GM19238 (cell line): ENCODE data around the gene TTC13.
"Not testable (repeated sequence)": the region's sequence is repeated elsewhere in the genome, so short reads cannot be mapped to it uniquely, and the experiment has no call there.

ENCODE experiments used
- DNase-seq: peaks from one replicate; pipeline ENCODE4 v3.0.0; 2011; ENCODE audit warnings: low spot score; ENCODE audit not compliant: insufficient read length

TTC13 gene

GRCh38 chr1:230978491-230979388 lies at the start of gene TTC13, which contains the start of gene ARV1:
TTC13 (minus strand) TSS chr1:230978861; CDS start chr1:230978830, 31 bp downstream.
ARV1 (plus strand) TSS chr1:230979094; CDS start chr1:230979106, 12 bp downstream.
- DNase-seq: peak; percentile 97

DNA sequence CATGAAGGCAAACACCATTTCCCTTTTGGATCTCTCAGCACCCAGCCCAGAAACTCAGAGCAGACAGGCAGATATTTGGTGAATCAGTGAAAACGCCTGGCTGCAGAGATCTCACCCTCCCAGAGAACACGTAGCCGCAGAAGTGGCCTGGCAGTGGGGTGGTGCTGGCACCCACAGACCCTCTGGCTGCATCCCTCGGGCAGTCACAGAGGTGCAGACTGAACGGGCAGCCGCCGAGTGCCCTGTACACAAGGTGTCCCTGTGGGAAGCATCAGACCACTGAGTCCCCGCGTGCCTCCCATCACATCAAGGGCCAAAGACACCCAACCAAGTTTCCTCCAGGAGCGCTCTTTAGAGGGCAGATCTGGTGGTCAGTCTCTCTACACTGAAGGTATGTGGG lies 49.3 kb upstream of the TTC13 start:
- no peak for DNase-seq

DNA sequence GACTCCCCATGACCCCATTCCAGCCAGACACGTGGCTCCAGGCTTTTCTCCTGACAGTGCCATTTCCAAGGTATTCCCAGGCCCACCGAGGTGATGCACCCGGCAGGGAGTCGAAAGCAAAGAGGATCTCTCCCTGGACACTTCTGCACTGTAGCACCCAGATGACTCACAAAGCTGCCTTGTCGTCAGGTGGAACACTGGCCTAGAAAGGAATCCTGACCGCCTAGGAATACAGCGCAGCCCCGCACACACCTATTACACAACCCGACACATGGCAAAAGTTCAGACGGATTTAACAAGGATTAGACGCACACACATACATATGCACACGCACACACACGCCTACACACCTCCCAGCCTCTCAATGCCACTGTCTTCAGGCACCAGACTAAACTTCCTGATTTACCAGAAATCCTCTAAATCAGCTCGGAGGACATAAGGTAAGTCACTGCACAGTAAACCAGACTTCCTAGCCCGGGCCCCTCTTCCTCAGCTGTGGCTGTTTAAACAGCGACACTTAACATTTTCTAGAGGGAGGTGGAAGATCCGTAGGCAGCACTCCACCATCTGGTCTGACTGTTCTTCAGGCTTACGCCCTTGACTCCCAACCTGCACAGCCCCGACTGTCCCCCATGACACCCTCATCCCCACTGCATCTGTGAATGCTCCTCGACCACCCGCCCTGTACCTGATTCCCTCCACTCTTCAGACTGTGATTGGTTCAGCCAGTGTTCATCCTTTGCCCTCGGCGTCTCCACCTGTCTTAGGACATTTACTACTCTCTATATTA lies 48.7 kb upstream of the TTC13 start:
- no peak for DNase-seq

- DNase-seq: no peak
Observed at GRCh38 chr1:231026576-231026975, 47.9 kb upstream of the TTC13 start.

- no peak for DNase-seq
Observed at GRCh38 chr1:231023150-231023549, 44.5 kb upstream of the TTC13 start.

DNA sequence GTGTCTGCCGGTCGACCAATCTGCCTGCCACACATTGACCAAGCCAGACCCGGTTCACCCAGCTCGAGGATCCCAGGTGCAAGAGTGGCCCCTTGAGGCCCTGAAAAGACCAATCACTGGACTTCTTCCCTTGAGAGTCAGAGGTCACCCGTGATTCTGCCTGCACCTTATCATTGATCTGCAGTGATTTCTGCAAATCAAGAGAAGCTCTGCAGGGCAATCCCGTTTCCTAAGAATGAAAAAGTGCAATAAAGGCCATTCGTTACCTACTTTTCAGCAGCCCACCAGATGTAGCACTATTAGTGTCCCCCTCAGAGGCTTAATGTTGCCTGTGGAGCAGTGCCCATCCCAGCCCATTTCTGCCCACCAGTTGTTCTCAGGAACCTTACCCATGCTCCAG lies 43.9 kb upstream of the TTC13 start:
- DNase-seq: not testable (repeated sequence)

GRCh38 chr1:231021540-231022031 lies 42.9 kb upstream of the TTC13 start:
- no peak for DNase-seq

DNA sequence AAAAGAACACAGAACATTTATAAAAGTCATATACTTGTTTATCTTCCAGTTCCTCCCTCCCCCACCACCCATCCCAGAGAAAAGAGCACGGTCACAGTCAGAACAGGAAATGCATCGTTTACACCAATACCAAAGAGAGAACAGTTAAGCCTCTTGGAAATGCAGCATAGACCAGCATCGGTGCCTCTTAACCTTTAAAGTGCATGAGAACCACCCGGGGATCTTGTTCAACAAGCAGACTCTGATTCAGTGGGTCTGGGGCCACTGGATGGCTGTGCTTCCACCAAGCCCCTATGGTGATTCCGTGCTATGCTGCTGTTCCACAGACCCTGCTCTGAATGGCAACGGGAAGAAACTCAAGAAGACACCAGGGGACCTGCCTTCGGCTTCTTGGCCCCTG lies 42.2 kb upstream of the TTC13 start:
- no peak for DNase-seq

- no peak for DNase-seq
Observed at GRCh38 chr1:231020139-231020601, 41.5 kb upstream of the TTC13 start.

- no peak for DNase-seq
Observed at GRCh38 chr1:231019711-231020110, 41.0 kb upstream of the TTC13 start.

- no peak for DNase-seq
Observed at GRCh38 chr1:231016966-231017365, 38.3 kb upstream of the TTC13 start.

DNA sequence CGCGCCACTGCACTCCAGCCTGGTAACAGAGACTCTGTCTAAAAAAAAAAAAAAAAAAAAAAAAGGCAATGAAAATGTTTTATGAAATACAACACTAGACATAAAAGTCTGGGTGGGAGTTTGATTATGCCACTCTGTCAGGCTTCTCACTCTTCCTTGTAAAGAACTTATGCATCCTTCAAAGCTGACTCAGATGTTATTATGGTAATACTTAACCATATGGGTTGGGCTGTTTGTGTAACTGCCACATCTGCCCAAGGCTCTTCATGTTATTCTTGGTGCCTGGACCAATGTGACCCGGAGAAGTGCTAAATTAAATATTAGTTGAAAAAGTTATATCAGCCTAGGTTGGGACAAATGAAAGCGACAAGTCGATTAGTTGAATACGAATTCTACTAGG lies 37.6 kb upstream of the TTC13 start:
- no peak for DNase-seq

DNA sequence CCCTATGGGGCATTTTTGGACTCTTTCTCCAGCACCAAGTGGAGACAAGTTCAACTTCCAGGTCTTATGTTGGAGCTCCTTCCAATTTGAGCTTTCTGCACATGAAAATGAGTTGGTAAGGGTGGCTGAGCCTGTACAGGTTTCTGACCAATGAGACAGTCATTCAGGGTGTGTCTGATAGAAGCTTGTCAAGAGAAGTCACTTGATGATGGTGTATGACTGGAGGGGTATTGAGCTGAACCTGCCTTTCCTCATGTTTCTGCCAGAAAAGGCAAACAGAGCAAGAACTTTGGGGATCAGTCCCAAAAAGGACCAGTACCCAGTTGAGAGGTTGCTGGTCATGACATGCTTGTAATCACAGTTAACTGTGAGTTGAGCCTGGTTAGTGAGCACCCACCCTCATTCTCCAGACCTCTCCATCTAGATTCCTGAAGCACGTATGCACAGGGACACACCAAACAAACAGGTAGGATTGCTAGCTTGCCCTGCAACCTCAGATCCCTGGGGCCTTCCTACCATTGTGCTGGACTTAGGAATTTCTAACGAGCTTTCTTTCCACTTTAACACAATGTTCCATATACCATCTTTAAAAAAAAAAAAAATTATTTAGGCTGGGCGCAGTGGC lies 34.8 kb upstream of the TTC13 start:
- DNase-seq: no peak

DNA sequence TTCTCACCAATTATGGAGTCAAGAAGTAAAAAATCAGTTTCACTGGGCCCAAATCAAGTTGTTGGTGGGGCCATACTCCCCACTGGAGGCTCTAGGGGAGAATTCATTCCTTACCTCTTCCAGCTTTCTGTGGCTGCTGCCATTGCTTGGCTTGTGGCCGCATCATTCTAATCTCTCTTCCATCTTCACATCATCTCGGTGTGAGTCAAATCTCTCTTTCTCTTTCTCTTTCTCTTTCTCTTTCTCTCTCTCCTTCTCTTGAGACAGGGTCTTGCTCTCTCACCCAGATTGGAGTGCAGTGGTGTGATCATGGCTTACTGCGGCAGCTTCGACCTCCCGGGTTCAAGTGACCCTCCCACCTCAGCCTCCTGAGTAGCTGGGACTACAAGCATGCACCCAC lies 33.3 kb upstream of the TTC13 start:
- no peak for DNase-seq

- no peak for DNase-seq
Observed at GRCh38 chr1:231011360-231011759, 32.7 kb upstream of the TTC13 start.

- DNase-seq: not testable (repeated sequence)
Observed at GRCh38 chr1:231007535-231007934, 28.9 kb upstream of the TTC13 start.

DNA sequence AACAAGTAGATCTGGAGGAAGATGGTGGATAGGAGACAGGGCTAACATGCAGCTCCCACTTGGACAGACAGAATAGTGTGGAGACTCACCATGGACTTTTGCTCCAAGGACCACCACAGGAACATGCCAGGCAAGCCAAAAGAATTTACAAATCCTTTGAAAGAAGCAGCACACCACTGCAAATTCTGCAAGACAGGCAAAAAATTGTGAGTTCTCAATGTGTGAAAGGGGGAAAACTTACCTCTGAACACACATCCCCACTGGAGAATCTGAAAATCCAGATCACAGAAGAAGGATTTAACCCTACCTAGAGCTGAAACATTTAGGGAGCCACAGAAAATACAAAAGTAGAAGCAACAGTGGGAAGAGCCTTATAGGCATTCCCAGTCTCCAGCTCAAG lies 23.2 kb upstream of the TTC13 start:
- DNase-seq: no peak

DNA sequence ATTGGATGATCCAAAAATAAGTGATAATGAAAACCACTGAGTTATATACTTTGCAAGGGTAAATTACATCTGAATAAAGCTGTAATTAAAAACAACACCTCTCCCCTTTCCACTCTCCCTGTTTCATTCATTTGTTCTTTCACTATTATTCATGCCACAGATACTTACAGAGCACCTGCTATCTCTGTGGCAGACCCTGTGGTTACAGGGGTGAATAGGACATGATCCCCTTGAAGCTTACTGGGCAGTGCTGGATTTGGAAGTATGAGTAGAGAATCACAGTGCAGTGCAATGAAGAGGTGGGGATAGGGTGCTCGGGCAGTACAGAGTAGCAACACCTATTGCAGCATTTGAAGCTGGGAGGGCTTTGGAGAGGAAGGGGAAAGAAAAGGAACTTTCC lies 22.0 kb upstream of the TTC13 start:
- no peak for DNase-seq

- no peak for DNase-seq
Observed at GRCh38 chr1:231000201-231000600, 21.5 kb upstream of the TTC13 start.

DNA sequence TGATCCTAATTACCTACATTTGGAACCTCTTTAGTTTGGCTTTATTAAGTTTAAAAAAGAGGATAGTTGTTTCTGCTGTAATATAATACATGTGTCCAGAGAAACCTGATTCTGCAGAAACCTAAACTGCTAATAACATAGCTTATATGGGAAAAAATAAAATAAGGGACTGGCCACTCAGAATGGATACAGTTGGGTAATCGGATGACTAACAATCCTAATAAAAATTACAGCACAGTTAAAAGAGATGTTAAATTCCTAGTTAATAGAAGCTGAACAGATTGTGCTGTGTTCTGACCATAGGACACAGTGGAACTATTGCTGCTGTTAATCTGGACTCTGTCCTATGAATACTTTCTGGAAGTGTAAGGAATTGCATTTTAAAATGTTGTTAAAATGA lies 16.2 kb upstream of the TTC13 start:
- no peak for DNase-seq

- no peak for DNase-seq
Observed at GRCh38 chr1:230992100-230992774, 13.6 kb upstream of the TTC13 start.
